H1 (cell line): ENCODE data around the gene MRPS27. TPM values are rescaled to one million over a fixed set of nuclear protein-coding genes. Genes with fewer than 3 reads are reported as not detected.

Experiments
- CTCF ChIA-PET: fragments of 300-600 bp; sonication (Branson Sonifier 250); formaldehyde crosslinking; loops from one replicate; lab custom pipeline; 2021; ENCODE audit not compliant: partially characterized antibody; lab: Charles Lee
- POLR2A ChIA-PET: fragments of 300-600 bp; sonication (Branson Sonifier 250); formaldehyde crosslinking; loops from one replicate; lab custom pipeline; 2021; ENCODE audit warnings: inconsistent platforms; ENCODE audit not compliant: partially characterized antibody; lab: Charles Lee
- DNase-seq, 2 experiments: peaks; one replicate each; pipeline versions ENCODE4 v3.0.0 to v3.0.0-alpha.2; 2010 to 2022; ENCODE audit warnings: low spot score in 2 of 2, low read depth in 1 of 2, mixed read lengths in 1 of 2
- FAIRE-seq: peaks from 2 replicates; lab custom pipeline; 2011; peaks lifted over from hg19 to GRCh38; lab: Jason Lieb, UNC
- H2AFZ ChIP-seq: 2 replicates; pipeline ENCODE4 v1.8.1; 2012; ENCODE audit warnings: low read length, inconsistent platforms
- H2AK5ac ChIP-seq: 2 replicates; pipeline ENCODE4 v1.6.1; 2013; ENCODE audit warnings: low read depth, low read length
- H2BK120ac ChIP-seq: replicated peaks from 2 replicates; pipeline ENCODE3; 2013; ENCODE audit warnings: low read depth, low read length, inconsistent platforms
- H2BK12ac ChIP-seq: 2 replicates; pipeline ENCODE4 v1.6.1; 2013; ENCODE audit warnings: low read depth, low read length
- H2BK15ac ChIP-seq: 2 replicates; pipeline ENCODE4 v1.6.1; 2013; ENCODE audit warnings: low read length
- H2BK20ac ChIP-seq: 2 replicates; pipeline ENCODE4 v1.6.1; 2013; ENCODE audit warnings: low read length
- H2BK5ac ChIP-seq: 2 replicates; pipeline ENCODE4 v1.6.1; 2013; ENCODE audit warnings: low read depth, low read length
- H3K14ac ChIP-seq: 2 replicates; pipeline ENCODE4 v1.6.1; 2013; ENCODE audit warnings: inconsistent platforms; ENCODE audit not compliant: insufficient read length
- H3K18ac ChIP-seq: 2 replicates; pipeline ENCODE4 v1.6.1; 2013; ENCODE audit warnings: low read length; ENCODE audit errors: extremely low read depth
- H3K23ac ChIP-seq: 2 replicates; pipeline ENCODE4 v1.6.1; 2013; ENCODE audit warnings: inconsistent platforms; ENCODE audit not compliant: insufficient read length
- H3K23me2 ChIP-seq: 2 replicates; pipeline ENCODE4 v1.6.1; 2013; ENCODE audit warnings: low read depth, low read length
- H3K27ac ChIP-seq: 2 replicates; pipeline ENCODE4 v1.6.1; 2011; ENCODE audit warnings: low read depth, low read length, inconsistent platforms
- H3K27me3 ChIP-seq, 4 experiments: replicated peaks in 1 of 4; 1 replicate in 1 of 4; 2 replicates in 3 of 4; pipeline versions ENCODE4 v1.6.1 to v1.8.1; 2011 to 2013; ENCODE audit warnings: low read length in 3 of 4, mild to moderate bottlenecking in 3 of 4, inconsistent platforms in 2 of 4, mixed read lengths in 2 of 4, moderate library complexity in 1 of 4; ENCODE audit not compliant: control insufficient read depth in 3 of 4, insufficient read depth in 3 of 4; ENCODE audit errors: extremely low read depth in 1 of 4
- H3K36me3 ChIP-seq, 4 experiments: 2 replicates each; pipeline versions ENCODE4 v1.6.1 to v1.8.1; 2011 to 2013; ENCODE audit warnings: mild to moderate bottlenecking in 4 of 4, low read length in 3 of 4, moderate library complexity in 2 of 4, control low read depth in 1 of 4, inconsistent platforms in 1 of 4; ENCODE audit not compliant: insufficient read depth in 4 of 4, control insufficient read depth in 2 of 4
- H3K4ac ChIP-seq: replicated peaks from 2 replicates; pipeline ENCODE3; 2013; ENCODE audit warnings: low read length, low read depth, mixed read lengths, inconsistent platforms; ENCODE audit not compliant: insufficient read length
- H3K4me1 ChIP-seq, 4 experiments: replicated peaks in 1 of 4; 1 replicate in 1 of 4; 2 replicates in 3 of 4; pipeline versions ENCODE4 v1.6.1 to v1.8.1; 2011 to 2013; ENCODE audit warnings: low read length in 3 of 4, inconsistent platforms in 2 of 4, mixed read lengths in 1 of 4; ENCODE audit not compliant: insufficient read depth in 4 of 4, control insufficient read depth in 3 of 4
- H3K4me2 ChIP-seq, 2 experiments: 2 replicates each; pipeline versions ENCODE4 v1.6.1 to v1.8.1; 2011 to 2013; ENCODE audit warnings: low read depth in 2 of 2, low read length in 2 of 2, control low read depth in 1 of 2, inconsistent platforms in 1 of 2, mild to moderate bottlenecking in 1 of 2; ENCODE audit not compliant: insufficient read depth in 1 of 2
- H3K4me3 ChIP-seq, 4 experiments: fragments of 200-600, 300-600 bp in 1 of 4; sonication (generic), shearing (Covaris generic), sonication (Bioruptor Twin) in 1 of 4; 2 replicates each; pipeline versions ENCODE4 v1.5.1 to v1.8.1; 2011 to 2016; ENCODE audit warnings: low read length in 4 of 4, low read depth in 3 of 4, control low read depth in 2 of 4, inconsistent platforms in 2 of 4, mild to moderate bottlenecking in 2 of 4, mixed read lengths in 1 of 4, moderate library complexity in 1 of 4; ENCODE audit not compliant: insufficient read depth in 2 of 4; ENCODE audit errors: extremely low read depth in 1 of 4
- H3K56ac ChIP-seq: replicated peaks from 2 replicates; pipeline ENCODE3; 2013; ENCODE audit warnings: low read depth, mild to moderate bottlenecking, mixed read lengths, low read length, inconsistent platforms; ENCODE audit not compliant: insufficient read length
- H3K79me1 ChIP-seq: 2 replicates; pipeline ENCODE4 v1.6.1; 2013; ENCODE audit warnings: low read depth, low read length, control low read depth
- H3K79me2 ChIP-seq, 2 experiments: 2 replicates each; pipeline versions ENCODE4 v1.6.1 to v1.8.1; 2012 to 2013; ENCODE audit warnings: low read length in 2 of 2, mild to moderate bottlenecking in 2 of 2, inconsistent platforms in 1 of 2; ENCODE audit not compliant: insufficient read depth in 2 of 2, control insufficient read depth in 1 of 2
- H3K9ac ChIP-seq, 4 experiments: replicated peaks in 1 of 4; 1 replicate in 1 of 4; 2 replicates in 3 of 4; pipeline versions ENCODE4 v1.6.1 to v1.8.1; 2011 to 2013; ENCODE audit warnings: low read depth in 3 of 4, low read length in 3 of 4, control low read depth in 2 of 4, mild to moderate bottlenecking in 2 of 4, moderate library complexity in 2 of 4, inconsistent platforms in 1 of 4; ENCODE audit errors: extremely low read depth in 1 of 4
- H3K9me3 ChIP-seq, 2 experiments: 2 replicates each; pipeline versions ENCODE4 v1.6.1 to v1.8.1; 2012 to 2013; ENCODE audit warnings: mild to moderate bottlenecking in 2 of 2, moderate library complexity in 2 of 2, control low read depth in 1 of 2, inconsistent platforms in 1 of 2, low read depth in 1 of 2, low read length in 1 of 2, mixed read lengths in 1 of 2; ENCODE audit not compliant: insufficient read depth in 2 of 2
- H4K20me1 ChIP-seq, 2 experiments: replicated peaks in 1 of 2; 2 replicates each; pipeline versions ENCODE3 to v1.8.1; 2011 to 2013; ENCODE audit warnings: inconsistent platforms in 2 of 2, low read length in 2 of 2, mild to moderate bottlenecking in 1 of 2; ENCODE audit not compliant: insufficient read depth in 2 of 2, control insufficient read depth in 1 of 2
- H4K5ac ChIP-seq: 2 replicates; pipeline ENCODE4 v1.6.1; 2013; ENCODE audit warnings: low read length, low read depth, mixed read lengths, inconsistent platforms; ENCODE audit not compliant: insufficient read length
- H4K8ac ChIP-seq: 2 replicates; pipeline ENCODE4 v1.8.0; 2013; ENCODE audit warnings: mild to moderate bottlenecking, moderate library complexity, low read length, inconsistent platforms; ENCODE audit not compliant: insufficient read depth; ENCODE audit errors: extremely low read depth
- H4K91ac ChIP-seq: replicated peaks from 2 replicates; pipeline ENCODE3; 2013; ENCODE audit warnings: low read length, mixed read lengths, inconsistent platforms; ENCODE audit not compliant: insufficient read length
- JUN ChIP-seq: IDR thresholded peaks from 2 replicates; pipeline ENCODE4 v1.6.1; 2011; ENCODE audit warnings: low read depth, mild to moderate bottlenecking, improper control_type of control experiment, low read length
- POLR2A ChIP-seq, 2 experiments: IDR thresholded peaks; 1 replicate in 1 of 2; 2 replicates in 1 of 2; pipeline ENCODE4 v1.6.1; 2011; ENCODE audit warnings: low read depth in 2 of 2, low read length in 2 of 2, mild to moderate bottlenecking in 2 of 2; ENCODE audit errors: control extremely low read depth in 1 of 2
- WGBS, 2 experiments: shearing (Covaris generic) in 1 of 2; methylation state at CpG; one replicate each; pipeline versions ENCODE4 v1.1.6 to v1.1.7; 2013 to 2015; ENCODE audit warnings: low lambda C conversion rate in 2 of 2, mixed read lengths in 2 of 2, inconsistent platforms in 1 of 2, low coverage in 1 of 2, missing lambda C conversion rate in 1 of 2; ENCODE audit not compliant: insufficient replicate concordance in 2 of 2, insufficient coverage in 1 of 2, insufficient read length in 1 of 2; ENCODE audit errors: extremely low coverage in 1 of 2, missing lambda C conversion rate in 1 of 2; 5-methylcytosine and 5-hydroxymethylcytosine counted together
- polyA plus RNA-seq, 7 experiments: library from polyadenylated mRNA; depleted of rRNA in 3 of 7; stranded (reverse) in 5 of 7; unstranded in 2 of 7; fragments of >200 nt in 5 of 7; fragments of 200-250 nt in 2 of 7; gene quantifications; 1 replicate in 5 of 7; 2 replicates in 1 of 7; 4 replicates in 1 of 7; pipeline versions ENCODE4 v1.2.1 to v1.2.3, GENCODE V29; 2011 to 2013; ENCODE audit warnings: missing spikeins in 2 of 7, mixed read lengths in 2 of 7
- total RNA-seq: library from RNA; stranded (reverse); fragmentation: NEBNext Ultra II Directional; extraction: Animal tissue kit (Norgen Biotek cat#: 25700); gene quantifications from 2 replicates; pipeline ENCODE4 v1.2.1, GENCODE V29; 2021

MRPS27 gene
- total and polyA plus RNA-seq, 2 of the 8 experiments (the other 6 are each of a cell fraction or from before 2014, with no cell fraction given) = 93.2 to 102 TPM

- Histone ChIP-seq H3K79me1 (no peaks in the 10 kb centered on the region), H2BK5ac (no peak overlapping the region), H3K79me2 (peaks cover 0 to 24% of the 10 kb centered on the region in 2 experiments; a peak in 2 of 4 replicates), H3K4me2 (no peak overlapping the region), H2AK5ac (no peak overlapping the region), H4K20me1 (peaks cover 0 to 2% of the 10 kb centered on the region in 2 experiments), H3K4ac (no peak overlapping the region), H3K27ac (no peak overlapping the region), H2BK12ac (no peak overlapping the region), H3K23ac (no peak overlapping the region), H3K27me3 (no peaks in the 10 kb centered on the region), H2AFZ (no peak overlapping the region), H4K8ac (no peak overlapping the region), H3K4me1 (peaks cover 3 to 13% (median 9%) of the 10 kb centered on the region in 4 experiments; a peak in 6 of 7 replicates), H3K14ac (no peak overlapping the region), H3K9ac (no peak overlapping the region), H3K18ac (no peak overlapping the region), H4K91ac (no peak overlapping the region), H3K36me3 (no peaks in the 10 kb centered on the region), H3K56ac (no peak overlapping the region), H2BK120ac (no peak overlapping the region), H2BK20ac (no peak overlapping the region), H3K9me3 (no peaks in the 10 kb centered on the region), H3K4me3 (no peak overlapping the region), H3K23me2 (no peaks in the 10 kb centered on the region), H4K5ac (no peak overlapping the region), H2BK15ac (no peak overlapping the region)
- CTCF ChIA-PET = interaction anchor here (0.9 to 1.1 kb wide), 3 partner anchors 22 to 30 kb away, joined by 3 read pairs; no protein-coding TSS in a partner anchor
- no peak for DNase-seq
- FAIRE-seq = no peak
- WGBS, 2 experiments = 84% methylated on average over 4 of the region's 4 CpGs; no CpG with 5 or more reads in 1 of the 2 experiments
- POLR2A ChIA-PET = no interaction called here
- TF ChIP-seq JUN = no peak
- no peak for TF ChIP-seq POLR2A (IDR thresholded peaks at IDR 0.05; ENCODE audit: control extremely low read depth in 1 of 2, low read depth in 2 of 2, low read length in 2 of 2)
Measured at GRCh38 chr5:72246954-72247442, 73.0 kb downstream of the MRPS27 start.
